NCI-H524 (cell line): ENCODE measurements around the gene FOXJ3.

Source experiments
- DNase-seq, 2 experiments: peaks; one replicate each; lab custom pipeline; 2025; lab: John Stamatoyannopoulos, UW

FOXJ3 gene

GRCh38 chr1:42144711-42145388 lies 190.2 kb downstream of the FOXJ3 start:
- DNase-seq = peak; percentile 71 to 90

GRCh38 chr1:42143896-42144710 lies 190.9 kb downstream of the FOXJ3 start:
- DNase-seq = peak; percentile 62 to 90

GRCh38 chr1:42142894-42143675 lies 191.9 kb downstream of the FOXJ3 start:
- peak in 1 of 2 experiments; percentile 50 for DNase-seq

- no peak for DNase-seq
Observed at GRCh38 chr1:42141978-42142377, 193.1 kb downstream of the FOXJ3 start.

- DNase-seq = no peak
Observed at GRCh38 chr1:42140191-42140590, 194.8 kb downstream of the FOXJ3 start.

GRCh38 chr1:42139444-42139843 lies 195.6 kb downstream of the FOXJ3 start:
- DNase-seq = no peak

GRCh38 chr1:42138586-42138985 lies 196.4 kb downstream of the FOXJ3 start:
- no peak for DNase-seq

GRCh38 chr1:42137766-42138165 lies 197.3 kb downstream of the FOXJ3 start:
- peak in 1 of 2 experiments; percentile 52 for DNase-seq

GRCh38 chr1:42136466-42136865 lies 198.6 kb downstream of the FOXJ3 start:
- no peak for DNase-seq

- DNase-seq = no peak
Observed at GRCh38 chr1:42135426-42135825, 199.6 kb downstream of the FOXJ3 start.

- DNase-seq = no peak
Observed at GRCh38 chr1:42133809-42134526, 201.1 kb downstream of the FOXJ3 start.

GRCh38 chr1:42133390-42133789 lies 201.6 kb downstream of the FOXJ3 start:
- DNase-seq = no peak

- no peak for DNase-seq
Observed at GRCh38 chr1:42130061-42130660, 204.9 kb downstream of the FOXJ3 start.

- DNase-seq = peak; percentile 14 to 71
Observed at GRCh38 chr1:42128964-42129363, 206.1 kb downstream of the FOXJ3 start.

- peak in 1 of 2 experiments; percentile 59 for DNase-seq
Observed at GRCh38 chr1:42128499-42128898, 206.5 kb downstream of the FOXJ3 start.

GRCh38 chr1:42127767-42128166 lies 207.3 kb downstream of the FOXJ3 start:
- DNase-seq = no peak
